Stimulated activated CD4-positive, alpha-beta T cell treated with anti-CD3 and anti-CD28 coated beads, Interleukin-15, amount 100 ng/mL, for 48 hours (primary cell): ENCODE results near the gene NXNL2.

Experiments
- DNase-seq, 2 donors: peaks; one replicate each; pipeline ENCODE4 v3.0.0-alpha.2; 2020; ENCODE audit warnings: low read depth in 2 of 2

NXNL2 gene

GRCh38 chr9:88531920-88532698 is 2.9 kb upstream of the NXNL2 start:
- peak in 1 of 2 donors; percentile 5 for DNase-seq

- no peak for DNase-seq
Observed at GRCh38 chr9:88533951-88534455, 975 bp upstream of the NXNL2 start.

- DNase-seq = no peak
Observed at GRCh38 chr9:88535226-88536022, 446 bp downstream of the NXNL2 start.

- no peak for DNase-seq
Observed at GRCh38 chr9:88536023-88536324, 996 bp downstream of the NXNL2 start.

- DNase-seq = no peak
Observed at GRCh38 chr9:88536951-88537760, 2.2 kb downstream of the NXNL2 start.

DNA sequence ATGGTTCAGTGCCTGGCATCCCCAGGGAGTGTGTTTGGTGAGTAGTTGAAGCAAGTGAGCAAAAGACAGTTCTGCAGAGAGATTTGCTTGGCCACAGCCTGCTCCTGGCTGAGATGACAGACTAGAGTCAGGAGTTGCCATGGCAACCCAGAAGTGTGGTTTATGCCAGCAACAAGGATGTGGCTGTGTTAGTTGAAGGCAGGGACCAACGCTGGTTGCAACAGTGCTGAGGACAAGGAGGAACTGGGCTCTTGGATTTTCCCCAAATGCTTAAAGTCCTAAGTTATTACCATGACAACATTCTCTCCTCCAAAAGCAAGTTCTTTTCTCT is 2.7 kb downstream of the NXNL2 start:
- DNase-seq = peak in 1 of 2 donors; percentile 15

DNA sequence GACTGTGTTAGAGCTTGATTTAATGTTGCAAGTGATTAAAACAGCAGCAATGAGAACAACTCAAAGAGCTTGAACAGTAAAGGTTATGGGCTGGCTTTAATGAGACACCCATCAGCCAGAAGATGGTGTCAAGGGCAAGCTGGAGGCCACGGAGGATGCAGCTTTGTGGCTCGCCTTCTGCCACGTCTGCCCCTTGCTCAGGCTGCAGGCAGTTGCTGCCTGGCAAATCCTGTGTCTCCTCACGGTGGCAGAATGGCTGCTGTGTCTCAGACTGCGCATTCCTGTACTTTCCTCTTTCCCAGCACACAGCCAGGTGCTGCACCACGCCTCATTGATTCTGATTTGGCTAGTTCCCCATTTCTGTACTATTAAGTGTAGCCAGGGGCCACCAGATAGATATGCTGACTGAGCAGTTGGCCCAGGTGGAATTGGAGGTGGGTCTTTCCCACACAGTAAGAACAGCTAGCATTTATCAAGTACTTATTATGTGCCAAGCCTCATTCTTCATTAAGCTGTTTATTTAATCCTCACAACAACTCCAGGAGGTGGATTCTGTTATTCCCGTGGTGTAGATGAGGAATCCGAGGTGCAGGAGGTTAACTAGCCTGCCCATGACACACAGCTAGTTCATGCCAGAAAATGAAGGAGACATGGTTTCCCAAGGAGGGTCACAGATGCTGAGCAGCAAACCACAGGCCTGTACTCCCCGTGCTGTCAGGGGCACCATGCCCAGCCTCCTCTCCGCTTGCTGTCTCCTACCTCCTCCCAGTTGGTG is 3.5 kb downstream of the NXNL2 start:
- no peak for DNase-seq

- DNase-seq = no peak
Observed at GRCh38 chr9:88539246-88539645, 4.3 kb downstream of the NXNL2 start.

GRCh38 chr9:88540251-88540763 is 5.3 kb downstream of the NXNL2 start:
- DNase-seq = no peak

GRCh38 chr9:88544245-88544644 is 9.3 kb downstream of the NXNL2 start:
- no peak for DNase-seq

GRCh38 chr9:88551546-88552137 is 16.7 kb downstream of the NXNL2 start:
- DNase-seq = no peak

DNA sequence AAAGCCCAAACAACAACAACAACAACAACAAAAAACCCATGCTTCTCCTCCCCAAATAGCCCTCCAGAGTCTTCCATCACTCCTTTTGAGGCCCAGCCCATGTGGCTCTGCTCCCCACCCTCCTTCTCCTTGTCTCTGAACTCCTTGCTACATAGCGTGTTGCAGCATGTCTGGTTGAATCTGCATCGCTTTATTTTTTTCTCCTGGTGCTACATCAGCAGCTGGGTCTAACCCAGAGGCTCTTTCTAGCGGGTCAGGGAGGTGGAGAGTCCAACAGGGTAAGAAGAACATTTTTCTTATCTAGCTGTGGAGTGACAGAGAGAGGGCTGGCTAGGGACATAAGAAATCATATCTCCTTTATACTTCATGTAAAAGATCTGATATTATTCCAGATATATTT is 18.4 kb downstream of the NXNL2 start:
- no peak for DNase-seq

DNA sequence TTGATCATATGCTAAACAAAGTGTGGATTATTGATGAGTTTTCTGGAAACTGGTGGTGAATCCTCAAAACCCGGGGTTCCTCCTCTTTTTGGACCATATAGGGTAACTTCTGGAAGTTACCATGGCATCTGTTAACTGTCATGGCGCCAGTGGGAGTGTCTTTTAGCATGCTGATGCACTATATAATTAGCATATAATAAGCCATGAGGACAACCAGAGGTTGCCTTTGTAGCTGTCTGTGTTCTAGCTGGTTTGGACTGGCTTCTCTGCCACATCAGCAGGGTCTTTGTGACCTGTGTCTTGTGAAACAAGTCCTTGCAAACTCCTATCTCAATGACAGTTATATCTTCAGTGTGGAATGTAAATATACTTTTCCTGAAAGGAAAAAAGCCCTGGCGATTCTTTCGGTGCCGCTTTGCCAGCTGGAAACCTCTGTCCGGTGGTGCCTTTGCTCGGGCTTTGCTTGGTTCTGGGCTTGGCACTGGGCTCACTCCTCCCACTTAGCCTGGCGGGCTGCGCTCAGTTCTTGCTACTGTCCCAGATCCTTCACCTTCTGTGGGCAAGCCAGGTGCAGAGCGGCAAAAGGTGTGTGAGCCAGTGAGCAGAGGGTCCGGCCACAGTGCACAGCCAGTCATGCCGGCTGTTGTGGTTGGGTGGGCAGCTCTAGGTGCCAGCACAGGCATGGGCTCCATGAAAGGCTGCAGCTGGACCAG is 20.4 kb downstream of the NXNL2 start:
- no peak for DNase-seq

GRCh38 chr9:88559661-88560060 is 24.7 kb downstream of the NXNL2 start:
- DNase-seq = no peak

GRCh38 chr9:88567870-88568269 is 32.9 kb downstream of the NXNL2 start:
- peak in 1 of 2 donors; percentile 9 for DNase-seq

DNA sequence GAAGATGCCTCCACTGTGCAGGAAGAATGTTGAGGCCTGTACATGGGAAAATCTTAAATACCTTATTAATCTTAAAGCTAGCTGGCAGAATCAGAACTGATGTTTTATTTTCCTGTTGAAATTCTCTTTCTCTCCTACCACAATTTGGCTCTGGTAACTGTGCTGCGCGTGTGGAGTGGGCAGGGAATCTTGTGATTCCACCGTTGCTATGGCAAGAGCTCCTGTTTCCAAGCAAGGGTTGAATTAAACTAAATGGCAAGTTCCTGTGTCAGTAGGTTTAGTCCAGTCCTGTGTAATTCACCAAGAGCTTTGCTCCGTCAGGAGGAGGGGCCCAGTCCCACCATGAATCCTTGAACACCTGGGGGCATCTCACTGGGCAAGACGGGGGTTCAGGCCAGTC is 36.4 kb downstream of the NXNL2 start:
- no peak for DNase-seq

DNA sequence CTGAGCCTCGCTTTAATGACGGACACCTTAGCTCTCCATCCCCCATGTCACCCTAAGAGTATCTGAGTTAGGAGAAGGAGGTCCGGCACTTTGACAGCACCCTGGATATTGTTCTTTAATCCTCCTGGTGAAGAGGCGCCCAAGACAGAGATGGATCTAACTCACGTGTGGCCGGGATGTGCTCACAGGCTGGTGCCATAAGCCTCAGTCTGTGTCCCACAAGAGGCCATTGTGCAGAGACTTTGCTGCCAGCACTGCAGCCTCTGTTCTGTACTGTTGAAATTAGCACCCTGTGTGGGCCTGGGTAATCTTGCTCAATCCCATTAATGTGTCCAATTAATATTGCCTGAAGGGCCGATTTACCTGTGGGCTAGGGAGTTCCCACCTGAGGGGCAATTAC is 37.7 kb downstream of the NXNL2 start:
- no peak for DNase-seq

DNA sequence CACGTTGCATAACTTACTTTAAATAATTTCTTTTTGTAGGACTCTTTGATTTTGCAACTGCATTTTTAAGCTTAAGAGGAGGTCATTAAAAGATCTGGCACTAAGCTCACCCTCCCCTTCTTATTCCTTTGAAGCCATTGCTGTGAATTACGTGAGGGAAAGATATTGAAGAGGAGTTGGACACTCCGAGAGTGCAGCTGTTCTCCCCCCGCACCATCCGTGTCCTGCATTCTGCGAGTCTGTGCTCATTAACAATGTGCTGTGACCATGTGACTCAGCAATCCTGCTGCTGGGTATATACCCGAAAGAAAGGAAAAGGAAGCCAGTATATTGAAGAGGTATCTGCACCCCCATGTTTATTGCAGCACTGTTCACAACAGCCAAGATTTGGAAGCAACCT is 40.0 kb downstream of the NXNL2 start:
- no peak for DNase-seq

DNA sequence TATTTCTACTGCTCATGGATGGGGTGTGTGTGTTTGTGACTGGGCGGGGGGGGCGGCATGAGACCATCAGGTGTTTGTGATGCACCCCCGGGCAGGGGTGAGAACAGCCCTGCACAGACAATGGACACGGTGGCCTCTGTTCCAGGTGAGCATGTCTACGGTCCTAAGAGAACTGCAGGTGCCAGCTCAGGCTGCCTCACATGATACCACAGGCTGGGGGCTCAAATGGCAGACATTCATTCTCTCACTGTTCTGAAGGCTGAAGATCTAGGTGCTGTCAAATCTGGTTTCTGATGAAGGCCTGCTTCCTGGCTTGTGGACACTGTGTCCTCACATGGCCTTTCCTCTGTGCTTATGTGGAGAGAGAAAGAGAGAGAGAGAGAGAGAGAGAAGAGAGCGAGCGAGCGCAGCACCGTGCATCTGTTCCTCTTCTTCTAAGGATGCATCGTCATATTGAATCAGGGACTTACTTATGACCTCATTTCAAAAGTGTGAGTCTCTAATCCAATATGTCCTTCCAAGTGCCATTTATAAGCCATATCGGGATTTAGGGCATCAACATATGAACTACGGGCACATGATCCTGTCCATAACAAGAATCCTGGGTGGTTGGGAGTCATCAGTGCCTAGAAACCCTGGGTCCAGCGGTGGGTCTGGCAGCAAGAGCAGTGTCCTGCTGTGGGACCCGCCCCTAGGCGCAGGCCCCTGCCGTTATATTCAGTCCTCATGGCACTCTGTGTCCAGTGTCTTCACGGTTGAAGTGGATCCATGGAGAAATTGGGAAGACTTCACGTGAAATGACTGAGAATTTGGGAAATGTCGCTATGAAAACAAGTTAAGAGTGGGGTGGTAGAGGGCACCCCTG is 42.5 kb downstream of the NXNL2 start:
- no peak for DNase-seq
